ENCODE measurements around the gene C6orf132.

C6orf132 gene

GRCh38 chr6:42162384-42162783, 20.0 kb upstream of the C6orf132 start:
- DNase-seq (ENCODE audit: low read depth) = no peak
- TF ChIP-seq CTCF (IDR thresholded peaks at IDR 0.05; ENCODE audit: low read depth, low read length, missing control alignments) = no peak
- no peak overlapping the region for H3K4me3 ChIP-seq (ENCODE audit: low read depth, low read length)

GRCh38 chr6:42159431-42160024, 17.1 kb upstream of the C6orf132 start:
- TF ChIP-seq CTCF (IDR thresholded peaks at IDR 0.05; ENCODE audit: low read depth, low read length, missing control alignments) = no peak

GRCh38 chr6:42158631-42159030, 16.2 kb upstream of the C6orf132 start:
- TF ChIP-seq CTCF (IDR thresholded peaks at IDR 0.05; ENCODE audit: low read depth, low read length, missing control alignments) = no peak
- H3K4me3 ChIP-seq (ENCODE audit: low read depth, low read length) = no peak overlapping the region
- DNase-seq (ENCODE audit: low read depth) = no peak

More at GRCh38 chr6:42159431-42160024, 17.1 kb upstream of the C6orf132 start:
- no peak for DNase-seq (ENCODE audit: low read depth)
- no peak overlapping the region for H3K4me3 ChIP-seq (ENCODE audit: low read depth, low read length)

- TF ChIP-seq CTCF (IDR thresholded peaks at IDR 0.05; ENCODE audit: low read depth, low read length, missing control alignments) = no peak
- no peak overlapping the region for H3K4me3 ChIP-seq (ENCODE audit: low read depth, low read length)
- no peak for DNase-seq (ENCODE audit: low read depth)
These were observed 15.6 kb upstream of the C6orf132 start for GRCh38 chr6:42158011-42158410.

- TF ChIP-seq CTCF (IDR thresholded peaks at IDR 0.05; ENCODE audit: low read depth, low read length, missing control alignments) = no peak
- DNase-seq (ENCODE audit: low read depth) = no peak
- no peak overlapping the region for H3K4me3 ChIP-seq (ENCODE audit: low read depth, low read length)
These were observed 14.2 kb upstream of the C6orf132 start for GRCh38 chr6:42156638-42157037.

GRCh38 chr6:42155293-42155692, 12.9 kb upstream of the C6orf132 start:
- H3K4me3 ChIP-seq (ENCODE audit: low read depth, low read length) = no peak overlapping the region
- no peak for DNase-seq (ENCODE audit: low read depth)
- no peak for TF ChIP-seq CTCF (IDR thresholded peaks at IDR 0.05; ENCODE audit: low read depth, low read length, missing control alignments)
